HG03442 (cell line): ENCODE results near the gene HEATR1.
"Not testable (repeated sequence)": the region's sequence is repeated elsewhere in the genome, so short reads cannot be mapped to it uniquely, and the experiment has no call there.

Source experiments
- ATAC-seq: cut with Tn5 transposase; IDR thresholded peaks from one replicate; pipeline ENCODE4 v1.9.1; 2021; ENCODE audit warnings: mild to moderate bottlenecking, moderate library complexity; ENCODE audit not compliant: unreplicated experiment

Gene HEATR1

GRCh38 chr1:236589531-236589930 lies 14.8 kb downstream of the HEATR1 start:
- no peak for ATAC-seq

DNA sequence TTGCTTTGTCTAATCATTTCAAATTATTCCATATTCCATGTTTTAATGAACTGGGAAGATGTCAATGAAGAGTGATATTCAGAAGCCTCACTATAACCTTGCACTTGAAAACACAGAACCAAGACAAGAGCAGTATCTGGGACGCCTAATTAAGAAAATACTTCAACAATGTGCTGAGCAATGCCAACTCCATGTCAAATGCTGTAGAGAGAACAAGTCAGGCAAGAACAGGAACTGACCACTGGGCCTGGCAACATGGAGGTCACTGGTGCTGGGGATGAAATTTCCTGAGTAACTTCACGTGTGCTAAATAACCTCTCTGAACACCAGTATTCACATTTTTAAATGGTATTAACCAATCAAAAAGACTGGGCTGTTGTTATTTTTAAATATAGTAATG lies 22.8 kb downstream of the HEATR1 start:
- ATAC-seq, result no peak

DNA sequence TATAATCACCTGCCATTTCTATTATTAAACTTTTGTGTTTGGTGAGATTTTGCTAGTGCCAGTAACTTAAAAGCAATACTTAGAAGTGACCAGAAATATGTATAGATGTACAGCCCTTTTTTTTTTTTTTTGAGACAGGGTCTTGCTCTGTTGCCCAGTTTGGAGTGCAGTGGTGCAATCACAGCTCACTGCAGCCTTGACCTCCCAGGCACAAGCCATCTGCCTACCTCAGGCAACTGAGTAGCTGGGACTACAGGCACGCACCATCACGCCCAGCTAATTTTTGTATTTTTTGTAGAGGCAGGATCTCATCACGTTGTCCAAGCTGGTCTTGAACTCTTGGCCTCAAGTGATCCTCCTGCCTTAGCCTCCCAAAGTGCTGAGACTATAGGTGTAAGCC lies 23.9 kb downstream of the HEATR1 start:
- ATAC-seq, result not testable (repeated sequence)

- no peak for ATAC-seq
Measured at GRCh38 chr1:236578661-236579060, 25.7 kb downstream of the HEATR1 start.

DNA sequence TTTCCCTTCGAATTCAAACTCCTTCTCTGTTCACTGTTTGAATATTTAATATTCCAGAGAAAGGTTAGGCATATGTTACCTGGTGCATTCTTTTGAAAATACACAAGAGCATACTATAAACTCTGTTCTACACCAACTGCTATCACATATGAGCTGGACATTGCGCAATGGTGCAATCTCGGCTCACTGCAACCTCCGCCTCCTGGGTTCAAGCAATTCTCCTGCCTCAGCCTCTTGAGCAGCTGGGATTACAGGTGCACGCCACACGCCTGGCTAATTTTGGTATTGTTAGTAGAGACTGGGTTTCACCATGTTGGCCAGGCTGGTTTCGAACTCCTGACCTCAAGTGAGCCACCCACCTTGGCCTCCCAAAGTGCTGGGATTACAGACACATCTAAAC lies 27.3 kb downstream of the HEATR1 start:
- not testable (repeated sequence) for ATAC-seq

DNA sequence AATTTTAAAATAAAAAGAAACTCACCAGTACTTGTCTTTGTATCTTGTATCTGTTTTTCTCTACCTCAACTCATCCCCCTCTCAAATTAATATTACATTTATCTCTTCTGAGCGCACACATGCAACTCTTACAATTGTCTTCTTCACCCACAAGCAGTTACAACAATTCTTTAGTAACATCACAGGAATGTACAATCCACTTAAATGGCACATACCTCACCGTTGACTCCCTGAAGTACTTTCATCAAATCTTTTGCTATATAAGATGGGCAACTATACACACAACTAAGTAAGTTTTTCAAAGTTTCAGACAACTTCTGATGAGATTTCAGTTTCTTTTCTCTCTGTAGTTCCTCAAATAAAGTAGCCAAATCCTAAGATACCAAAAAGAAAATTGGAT lies 28.3 kb downstream of the HEATR1 start:
- ATAC-seq, result no peak

DNA sequence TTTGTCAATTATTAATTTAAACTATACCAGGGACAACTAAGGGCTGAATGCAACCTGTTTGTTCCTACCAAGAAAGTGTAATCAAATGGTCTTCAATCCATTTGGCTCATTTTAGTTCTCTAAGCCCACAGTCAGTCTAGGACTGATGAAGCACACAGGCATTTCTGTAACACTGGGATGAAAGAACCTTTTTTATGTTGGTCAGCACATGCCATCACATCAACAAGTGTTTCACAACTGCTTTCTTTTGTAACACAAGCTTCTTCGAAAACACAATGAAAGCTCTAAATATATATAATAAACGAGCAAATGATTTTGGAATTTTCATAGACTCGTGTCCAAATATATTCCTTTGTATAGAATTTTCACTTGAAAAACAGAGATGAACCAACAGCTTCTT lies 28.8 kb downstream of the HEATR1 start:
- no peak for ATAC-seq

DNA sequence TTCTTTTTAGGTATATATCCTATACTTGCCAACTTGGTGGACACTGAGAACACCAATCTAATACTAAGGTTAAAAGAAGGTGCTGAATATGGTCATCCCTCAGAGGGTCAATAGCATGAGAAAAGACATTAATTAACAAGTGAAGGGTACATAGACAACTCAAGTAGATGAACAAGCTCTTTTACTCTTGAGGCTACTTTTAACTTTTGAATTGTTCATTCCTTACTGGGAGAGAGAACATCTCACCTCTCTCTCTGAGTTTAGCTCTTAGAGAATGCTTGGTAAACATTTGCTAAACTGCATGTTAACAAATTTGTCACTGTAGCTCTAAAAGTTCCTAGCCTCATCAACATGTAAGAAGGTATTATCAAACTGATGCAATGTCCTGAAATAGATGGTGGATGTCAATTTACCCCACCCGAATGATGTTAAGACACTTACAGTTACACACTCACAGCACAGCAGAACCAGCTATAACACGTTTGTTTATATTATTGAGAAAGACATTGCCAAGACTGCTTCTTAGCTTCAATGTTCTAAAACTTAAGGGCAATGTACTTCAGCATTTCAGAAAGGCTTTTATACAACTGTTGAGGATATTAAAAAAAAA lies 35.9 kb downstream of the HEATR1 start:
- no peak for ATAC-seq

GRCh38 chr1:236565530-236565929 lies 38.8 kb downstream of the HEATR1 start:
- ATAC-seq, result no peak

DNA sequence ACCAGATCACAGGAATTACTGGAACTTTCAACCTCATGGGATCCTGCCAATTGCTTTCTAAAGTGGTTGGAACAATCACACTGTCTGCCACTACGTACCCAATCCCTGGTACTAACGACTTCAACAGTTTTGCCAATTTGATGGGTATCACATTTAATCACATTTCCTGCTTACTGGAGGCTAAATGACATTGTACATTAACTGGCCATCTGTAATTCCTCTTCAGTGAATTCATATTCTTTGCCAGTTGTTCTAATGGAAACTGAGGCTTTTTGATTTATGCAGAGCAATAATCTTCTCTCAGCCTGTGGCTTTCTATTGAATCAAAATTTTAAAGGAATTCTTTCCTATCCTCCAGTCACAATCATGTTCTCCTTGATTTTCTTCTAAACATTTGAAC lies 42.3 kb downstream of the HEATR1 start:
- ATAC-seq, result no peak

DNA sequence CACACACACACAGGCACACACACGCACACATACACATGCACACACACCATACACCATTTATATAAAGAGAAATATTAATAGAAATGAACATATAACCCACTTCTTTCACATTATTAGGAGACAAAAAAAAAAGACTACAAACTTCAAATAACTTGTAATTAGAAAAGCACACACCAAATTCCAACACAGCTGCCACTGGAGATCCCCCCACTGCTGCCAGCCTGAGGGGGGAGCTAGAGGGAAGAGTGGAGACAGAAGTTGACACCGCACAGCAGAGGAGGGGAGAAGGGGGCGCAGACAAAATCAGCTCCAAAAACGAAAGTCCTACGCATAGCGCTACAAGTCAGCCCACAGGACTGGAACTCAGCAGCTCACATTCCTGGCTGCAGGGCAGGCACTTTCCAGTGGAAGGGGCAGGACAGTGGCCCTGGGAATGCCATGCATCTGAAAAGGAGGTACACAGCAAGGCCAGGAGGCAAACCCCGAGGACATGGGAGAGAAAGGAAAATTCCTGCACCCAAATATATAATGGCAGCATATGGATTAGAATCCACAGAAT lies 44.0 kb downstream of the HEATR1 start:
- ATAC-seq, result no peak

GRCh38 chr1:236558846-236559245 lies 45.5 kb downstream of the HEATR1 start:
- no peak for ATAC-seq

- no peak for ATAC-seq
Measured at GRCh38 chr1:236558081-236558480, 46.2 kb downstream of the HEATR1 start.

DNA sequence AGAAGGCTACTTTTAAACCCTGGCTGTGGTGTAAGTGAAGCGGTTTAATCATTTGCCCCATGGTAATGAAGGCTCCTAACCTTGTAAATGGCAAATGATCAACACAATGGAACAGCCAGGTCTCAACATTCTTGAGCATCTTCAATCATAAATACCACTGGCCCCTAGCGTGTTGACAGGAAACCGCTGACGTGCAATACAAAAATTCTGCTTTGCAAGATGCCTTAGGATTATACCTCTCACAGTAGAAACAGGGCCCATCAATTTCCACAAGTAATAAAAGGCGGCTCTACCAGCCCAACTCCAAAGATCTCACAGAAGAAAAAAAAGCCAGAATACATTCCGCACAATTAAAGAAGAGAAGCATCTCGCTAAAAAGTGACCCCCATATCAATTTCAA lies 47.7 kb downstream of the HEATR1 start:
- ATAC-seq, result no peak

- no peak for ATAC-seq
Measured at GRCh38 chr1:236553370-236553769, 50.9 kb downstream of the HEATR1 start.

GRCh38 chr1:236552901-236553300 lies 51.4 kb downstream of the HEATR1 start:
- no peak for ATAC-seq

DNA sequence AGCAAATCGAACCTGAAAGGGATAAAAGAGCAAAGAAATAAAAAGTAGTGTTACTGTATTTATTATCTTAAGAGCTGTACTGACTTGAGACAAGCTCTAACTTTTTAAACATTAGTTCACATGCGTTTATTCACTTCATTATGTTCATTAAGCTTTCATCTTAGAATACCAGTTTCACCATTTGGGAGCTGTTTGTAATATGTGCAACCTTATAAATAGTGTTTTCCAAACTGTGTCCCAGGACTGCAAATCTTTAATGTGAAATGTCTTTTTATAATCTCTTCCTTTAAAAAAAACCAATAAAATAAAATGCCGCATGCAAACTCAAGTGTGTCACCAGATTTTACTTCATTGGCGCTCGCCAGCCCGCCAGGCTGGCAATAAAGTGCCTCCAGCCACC lies 52.2 kb downstream of the HEATR1 start:
- no peak for ATAC-seq

DNA sequence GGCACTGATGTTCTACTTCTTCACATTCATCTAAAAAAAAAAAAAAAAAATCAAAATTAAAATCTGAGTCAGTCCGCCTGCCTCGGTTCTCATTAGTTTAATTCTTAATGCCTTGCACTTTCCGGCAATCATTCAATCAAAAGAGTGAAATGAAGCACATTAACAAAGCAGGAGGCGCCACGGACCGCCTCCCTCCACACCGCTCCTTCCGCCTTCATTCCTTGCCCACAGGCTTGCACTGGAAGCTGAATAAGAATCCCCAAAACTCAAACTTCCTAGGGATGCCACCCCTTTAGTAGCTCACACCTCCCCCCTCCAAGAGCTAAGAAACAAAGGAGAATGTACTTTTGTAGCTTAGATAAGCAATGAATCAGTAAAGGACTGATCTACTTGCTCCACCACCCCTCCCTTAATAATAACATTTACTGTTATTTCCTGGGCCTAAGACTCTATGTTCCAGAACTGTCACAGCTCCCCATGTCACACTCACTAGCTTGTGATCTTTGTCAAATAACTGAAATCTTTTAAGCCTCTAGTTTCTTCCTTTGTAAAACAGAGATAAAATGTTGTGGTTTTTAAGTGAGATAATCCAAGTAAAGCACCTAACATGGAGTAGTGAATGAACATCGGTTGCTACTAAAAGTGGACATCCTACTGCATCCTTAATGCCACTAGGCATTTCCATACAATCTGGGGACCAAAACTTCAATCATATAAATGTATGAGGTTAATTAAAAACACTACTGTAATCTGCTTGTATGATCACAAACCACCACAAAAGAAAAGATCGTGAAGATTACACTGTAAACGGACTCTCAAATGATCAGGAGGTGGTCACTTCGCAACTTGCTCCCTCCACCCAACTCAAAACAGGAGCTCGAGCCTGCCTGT lies 53.1 kb downstream of the HEATR1 start:
- ATAC-seq, result no peak

DNA sequence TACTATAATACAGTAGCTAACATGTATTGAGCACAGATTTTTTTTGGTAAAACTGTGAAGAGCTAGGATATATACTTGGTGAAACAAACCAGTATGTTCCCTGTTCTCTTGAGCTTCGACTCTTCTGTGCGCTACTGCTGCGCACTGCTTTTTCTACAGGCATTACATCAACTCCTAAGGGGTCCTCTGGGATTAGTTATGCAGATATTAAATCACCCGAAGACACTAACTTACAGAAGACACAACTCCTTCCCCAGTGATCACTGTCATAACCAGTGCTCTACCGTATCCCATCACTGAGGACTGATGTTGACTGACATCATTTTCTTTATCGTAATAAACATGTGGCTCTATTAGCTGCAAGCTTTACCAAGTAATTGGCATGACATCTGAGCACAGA lies 55.9 kb downstream of the HEATR1 start:
- ATAC-seq, result no peak

GRCh38 chr1:236545621-236546169 lies 58.6 kb downstream of the HEATR1 start:
- no peak for ATAC-seq

DNA sequence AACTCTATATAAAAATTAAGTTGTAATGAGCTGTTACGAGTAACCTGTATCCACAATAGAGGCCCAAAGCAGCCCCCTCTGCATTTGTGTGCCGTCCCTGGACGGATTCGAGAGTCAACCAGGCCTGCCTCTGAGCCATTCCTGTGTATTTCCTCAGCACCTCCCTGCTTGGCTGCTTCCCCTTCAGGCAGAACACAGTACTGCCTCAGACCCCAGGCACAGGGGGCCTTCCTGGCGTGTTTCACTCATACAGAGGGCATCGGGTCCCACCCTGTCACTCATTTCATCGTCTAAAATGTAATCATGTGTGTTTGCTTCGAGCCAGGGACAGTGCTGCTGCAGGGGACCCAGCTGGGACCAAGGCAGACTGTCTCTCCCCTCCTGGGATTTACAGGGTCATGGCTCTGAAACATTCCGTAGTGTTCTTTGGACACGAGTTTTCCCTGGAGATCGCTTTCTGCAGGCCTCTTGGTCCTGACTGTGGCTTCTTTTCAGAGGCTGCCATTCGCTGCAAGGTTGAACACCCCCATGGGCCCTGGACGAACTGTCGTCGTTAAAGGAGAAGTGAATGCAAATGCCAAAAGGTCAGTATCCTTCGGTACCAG lies 61.1 kb downstream of the HEATR1 start:
- ATAC-seq, result no peak
